Nephron (organoid): ENCODE results near the gene C2orf80.
"Not testable (repeated sequence)": the region's sequence is repeated elsewhere in the genome, so short reads cannot be mapped to it uniquely, and the experiment has no call there.

Experiments
- H3K27ac Mint-ChIP-seq, 3 experiments: 2 replicates each; pipeline ENCODE4 v1.8.0; 2020; ENCODE audit warnings: mixed read lengths in 3 of 3, mild to moderate bottlenecking in 2 of 3, moderate library complexity in 1 of 3
- H3K27me3 Mint-ChIP-seq: 2 replicates; pipeline ENCODE4 v1.8.0; 2021; ENCODE audit warnings: low read depth, mild to moderate bottlenecking, moderate library complexity, mixed read lengths
- H3K36me3 Mint-ChIP-seq: 2 replicates; pipeline ENCODE4 v1.8.0; 2020; ENCODE audit warnings: low read depth, mixed read lengths
- H3K4me1 Mint-ChIP-seq: 2 replicates; pipeline ENCODE4 v1.8.0; 2020; ENCODE audit warnings: mixed read lengths
- H3K4me3 Mint-ChIP-seq, 3 experiments: 2 replicates each; pipeline ENCODE4 v1.8.0; 2020; ENCODE audit warnings: mild to moderate bottlenecking in 3 of 3, mixed read lengths in 3 of 3, moderate library complexity in 2 of 3
- H3K9me3 Mint-ChIP-seq: 2 replicates; pipeline ENCODE4 v1.8.0; 2020; ENCODE audit warnings: mixed read lengths
- TF ChIP-seq, protein P1 (sequence below), 3 experiments: fragments of 200-600 bp; sonication (generic); IDR thresholded peaks; one replicate each; pipeline ENCODE4 v1.5.0; 2021; ENCODE audit warnings: antibody characterized with exemption in 3 of 3; ENCODE audit not compliant: unreplicated experiment in 3 of 3

The C2orf80 gene

DNA sequence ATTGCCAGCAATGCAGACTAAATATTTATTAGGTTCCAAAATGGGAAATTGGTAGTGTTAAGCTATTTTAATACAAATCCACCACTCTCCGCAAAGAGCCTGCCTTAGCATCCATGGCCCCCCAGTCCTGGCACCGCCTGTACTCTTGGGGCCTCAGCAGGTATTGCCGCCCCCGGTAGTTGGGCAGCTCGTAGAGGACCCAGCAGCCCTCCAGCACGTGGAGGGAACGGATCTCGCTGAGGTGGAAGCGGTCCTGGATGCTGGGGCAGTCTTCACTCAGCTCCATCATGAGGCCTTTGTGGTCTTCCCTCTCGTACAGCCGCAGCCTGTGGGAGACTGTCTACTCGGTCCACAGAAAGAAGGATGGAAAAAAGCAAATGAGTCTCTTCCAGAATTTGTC, 61.7 kb downstream of the C2orf80 start:
- Mint-ChIP-seq H3K27ac (no peak overlapping the region), H3K27me3 (peaks cover 3% of the 10 kb centered on the region), H3K4me3 (no peak overlapping the region), H3K36me3 (no peaks in the 10 kb centered on the region), H3K9me3 (no peaks in the 10 kb centered on the region), H3K4me1 (peaks cover 10% of the 10 kb centered on the region)
- TF ChIP-seq, protein P1, sequence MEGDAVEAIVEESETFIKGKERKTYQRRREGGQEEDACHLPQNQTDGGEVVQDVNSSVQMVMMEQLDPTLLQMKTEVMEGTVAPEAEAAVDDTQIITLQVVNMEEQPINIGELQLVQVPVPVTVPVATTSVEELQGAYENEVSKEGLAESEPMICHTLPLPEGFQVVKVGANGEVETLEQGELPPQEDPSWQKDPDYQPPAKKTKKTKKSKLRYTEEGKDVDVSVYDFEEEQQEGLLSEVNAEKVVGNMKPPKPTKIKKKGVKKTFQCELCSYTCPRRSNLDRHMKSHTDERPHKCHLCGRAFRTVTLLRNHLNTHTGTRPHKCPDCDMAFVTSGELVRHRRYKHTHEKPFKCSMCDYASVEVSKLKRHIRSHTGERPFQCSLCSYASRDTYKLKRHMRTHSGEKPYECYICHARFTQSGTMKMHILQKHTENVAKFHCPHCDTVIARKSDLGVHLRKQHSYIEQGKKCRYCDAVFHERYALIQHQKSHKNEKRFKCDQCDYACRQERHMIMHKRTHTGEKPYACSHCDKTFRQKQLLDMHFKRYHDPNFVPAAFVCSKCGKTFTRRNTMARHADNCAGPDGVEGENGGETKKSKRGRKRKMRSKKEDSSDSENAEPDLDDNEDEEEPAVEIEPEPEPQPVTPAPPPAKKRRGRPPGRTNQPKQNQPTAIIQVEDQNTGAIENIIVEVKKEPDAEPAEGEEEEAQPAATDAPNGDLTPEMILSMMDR (IDR thresholded peaks at IDR 0.05; ENCODE audit: unreplicated experiment in 3 of 3) = no peak

DNA sequence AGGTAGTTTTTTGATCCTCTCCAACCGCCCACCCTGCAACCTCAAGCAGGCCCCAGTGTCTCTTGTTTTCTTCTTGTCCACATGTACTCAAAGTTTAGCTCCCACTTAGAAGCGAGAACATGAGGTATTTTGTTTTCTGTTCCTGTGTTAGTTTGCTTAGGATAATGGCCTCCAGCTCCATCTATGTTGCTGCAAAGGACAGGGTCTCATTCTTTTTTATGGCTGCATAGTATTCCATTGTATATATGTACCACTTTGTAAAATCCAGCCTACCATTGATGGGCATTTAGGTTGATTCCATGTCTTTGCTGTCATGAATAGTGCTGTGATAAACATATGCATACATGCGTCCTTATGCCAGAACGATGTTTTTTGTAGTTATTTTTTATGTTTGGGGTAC, 62.7 kb downstream of the C2orf80 start:
- Mint-ChIP-seq H3K27me3 (peaks cover 3% of the 10 kb centered on the region), H3K9me3 (no peaks in the 10 kb centered on the region)

DNA sequence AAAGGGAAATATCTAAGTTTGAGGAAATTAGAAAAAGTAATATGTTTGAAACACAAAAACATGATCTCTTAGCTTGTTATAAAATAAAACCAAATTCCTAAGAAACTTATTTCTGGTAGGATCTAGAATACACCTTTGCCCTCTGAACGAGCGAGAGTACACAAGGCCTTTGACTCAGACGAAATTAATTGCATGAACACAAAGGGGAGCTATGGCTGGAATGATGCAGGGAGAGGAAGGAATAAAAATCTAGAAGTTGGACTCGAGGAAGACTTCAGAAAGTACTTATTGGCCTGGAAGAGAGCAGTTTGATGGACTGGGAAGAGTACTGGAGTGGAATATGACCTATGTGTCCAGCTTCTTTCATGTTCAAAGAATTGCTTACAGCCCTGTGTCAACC, 64.6 kb downstream of the C2orf80 start:
- Mint-ChIP-seq H3K4me3 (no peak overlapping the region), H3K27ac (no peak overlapping the region), H3K9me3 (no peaks in the 10 kb centered on the region), H3K36me3 (no peaks in the 10 kb centered on the region), H3K27me3 (peaks cover 3% of the 10 kb centered on the region), H3K4me1 (peaks cover 5% of the 10 kb centered on the region)
- TF ChIP-seq, protein P1 (IDR thresholded peaks at IDR 0.05; ENCODE audit: unreplicated experiment in 3 of 3) = no peak

More for the DNA sequence above, 62.7 kb downstream of the C2orf80 start:
- TF ChIP-seq, protein P1 (IDR thresholded peaks at IDR 0.05; ENCODE audit: unreplicated experiment in 3 of 3) = no peak
- Mint-ChIP-seq H3K36me3 (no peaks in the 10 kb centered on the region), H3K4me1 (peaks cover 10% of the 10 kb centered on the region), H3K4me3 (no peak overlapping the region), H3K27ac (no peak overlapping the region)

DNA sequence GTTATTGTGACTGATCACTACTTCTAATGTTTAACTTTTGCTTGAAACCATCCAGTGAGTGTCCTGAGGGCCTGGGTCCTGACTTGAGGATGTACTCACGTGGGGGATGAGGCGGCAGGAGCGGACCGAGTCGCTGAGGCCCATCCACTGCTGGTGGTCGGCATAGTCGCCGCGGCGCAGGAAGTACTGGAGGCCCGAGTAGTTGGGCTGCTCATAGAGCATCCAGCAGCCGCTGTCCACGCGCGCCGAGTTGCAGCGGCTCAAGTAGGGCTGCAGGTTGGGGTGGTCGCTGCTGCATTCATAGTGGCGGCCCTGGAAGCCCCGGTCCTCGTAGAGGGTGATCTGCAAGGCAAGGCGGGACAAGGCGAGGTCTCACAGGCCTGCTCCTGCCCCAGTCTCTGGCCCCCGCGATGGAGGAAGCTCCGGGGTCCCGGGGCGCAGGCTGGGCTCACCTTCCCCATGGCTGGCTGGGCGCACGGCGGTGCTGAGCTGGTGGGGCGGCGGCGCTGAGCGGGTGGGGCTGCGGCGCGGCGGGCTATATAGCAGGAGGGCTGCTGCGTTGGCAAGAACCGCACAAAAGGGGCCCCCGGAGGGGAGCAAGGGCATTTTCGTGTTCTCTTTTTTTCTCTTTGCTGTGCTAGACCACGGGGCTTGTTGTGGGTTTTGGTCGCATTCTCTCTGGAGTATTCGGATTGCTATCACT, 65.7 kb downstream of the C2orf80 start, which contains the start of gene CRYGD:
Gene CRYGD (minus strand): TSS at position 512 of the 703 bp plus-strand sequence. CDS start 51 bp downstream, at position 461.
- not testable (repeated sequence) for H3K27ac Mint-ChIP-seq, H3K27me3 Mint-ChIP-seq, H3K4me3 Mint-ChIP-seq, H3K4me1 Mint-ChIP-seq, H3K9me3 Mint-ChIP-seq, H3K36me3 Mint-ChIP-seq

DNA sequence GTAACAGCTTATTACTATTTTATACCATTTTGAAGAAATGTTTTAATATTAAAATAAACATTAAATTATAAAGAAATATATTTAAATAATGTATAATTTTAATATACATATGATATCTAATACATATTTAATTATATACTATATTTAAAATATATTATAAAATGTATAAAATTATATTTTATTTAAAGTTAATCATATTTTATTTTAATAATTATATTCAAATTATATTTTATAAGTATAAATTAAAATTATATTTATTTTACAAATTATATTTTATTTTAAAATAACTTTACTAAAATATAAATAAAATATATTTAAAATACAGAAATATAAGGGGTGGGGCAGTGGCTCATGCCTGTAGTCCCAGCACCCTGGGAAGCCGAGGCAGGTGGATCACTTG, 67.6 kb downstream of the C2orf80 start:
- Mint-ChIP-seq H3K27ac (no peak overlapping the region), H3K27me3 (peaks cover 3% of the 10 kb centered on the region), H3K4me3 (no peak overlapping the region), H3K36me3 (no peaks in the 10 kb centered on the region), H3K4me1 (no peaks in the 10 kb centered on the region), H3K9me3 (no peaks in the 10 kb centered on the region)
- TF ChIP-seq, protein P1 (IDR thresholded peaks at IDR 0.05; ENCODE audit: unreplicated experiment in 3 of 3) = no peak

DNA sequence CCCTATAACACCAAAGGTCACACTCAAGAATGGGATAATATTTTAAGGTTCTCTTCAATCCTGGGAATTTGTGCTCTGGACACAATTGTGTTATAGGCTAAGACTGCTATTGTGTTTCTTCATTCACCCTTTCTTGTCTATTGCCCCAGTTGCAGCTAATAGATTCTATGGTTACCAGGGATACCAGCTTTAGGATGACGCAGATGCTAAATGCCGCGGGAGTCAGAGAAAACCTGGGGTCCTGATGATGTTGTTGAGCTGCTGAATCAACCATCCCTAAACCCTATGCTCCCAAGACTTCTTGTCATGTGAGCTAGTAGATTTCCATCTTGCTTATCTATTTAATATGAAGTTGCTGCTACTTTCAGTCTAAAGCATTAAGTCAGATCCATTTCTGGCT, 70.9 kb downstream of the C2orf80 start:
- TF ChIP-seq, protein P1 (IDR thresholded peaks at IDR 0.05; ENCODE audit: unreplicated experiment in 3 of 3) = no peak
- H3K4me3 Mint-ChIP-seq = no peak overlapping the region
- H3K27me3 Mint-ChIP-seq = peaks cover 3% of the 10 kb centered on the region
- H3K4me1 Mint-ChIP-seq = no peaks in the 10 kb centered on the region
- H3K36me3 Mint-ChIP-seq = no peaks in the 10 kb centered on the region
- no peak overlapping the region for H3K27ac Mint-ChIP-seq
- no peaks in the 10 kb centered on the region for H3K9me3 Mint-ChIP-seq

DNA sequence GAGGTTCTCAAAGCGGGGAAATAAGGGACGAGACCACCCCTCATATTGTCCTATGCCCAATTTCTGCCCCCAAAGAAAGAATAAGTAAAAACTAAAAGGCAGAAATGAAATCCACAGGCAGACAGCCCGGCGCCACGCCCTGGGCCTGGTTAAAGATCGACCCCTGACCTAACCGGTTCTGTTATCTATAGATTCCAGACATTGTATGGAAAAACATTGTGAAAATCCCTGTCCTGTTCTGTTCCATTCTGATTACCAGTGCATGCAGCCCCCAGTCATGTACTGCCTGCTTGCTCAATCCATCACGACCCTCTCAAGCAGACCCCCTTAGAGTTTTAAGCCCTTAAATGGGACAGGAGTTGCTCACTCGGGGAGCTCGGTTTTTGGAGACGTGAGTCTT, 72.4 kb downstream of the C2orf80 start:
- H3K4me3 Mint-ChIP-seq, H3K36me3 Mint-ChIP-seq, H3K27ac Mint-ChIP-seq, H3K4me1 Mint-ChIP-seq, H3K9me3 Mint-ChIP-seq: not testable (repeated sequence)
- peaks cover 12% of the 10 kb centered on the region for H3K27me3 Mint-ChIP-seq
